Non-pigmented ciliary epithelial cell (primary cell): ENCODE results near the gene SMYD3.
"Not testable (repeated sequence)": the region's sequence is repeated elsewhere in the genome, so short reads cannot be mapped to it uniquely, and the experiment has no call there.

Experiments
- DNase-seq: peaks from one replicate; pipeline ENCODE4 v3.0.0-alpha.2; 2010; ENCODE audit warnings: low read depth

The SMYD3 gene

GRCh38 chr1:246351721-246352120 is 155.4 kb downstream of the SMYD3 start:
- no peak for DNase-seq

- DNase-seq, result no peak
Observed at GRCh38 chr1:246350745-246351144, 156.3 kb downstream of the SMYD3 start.

DNA sequence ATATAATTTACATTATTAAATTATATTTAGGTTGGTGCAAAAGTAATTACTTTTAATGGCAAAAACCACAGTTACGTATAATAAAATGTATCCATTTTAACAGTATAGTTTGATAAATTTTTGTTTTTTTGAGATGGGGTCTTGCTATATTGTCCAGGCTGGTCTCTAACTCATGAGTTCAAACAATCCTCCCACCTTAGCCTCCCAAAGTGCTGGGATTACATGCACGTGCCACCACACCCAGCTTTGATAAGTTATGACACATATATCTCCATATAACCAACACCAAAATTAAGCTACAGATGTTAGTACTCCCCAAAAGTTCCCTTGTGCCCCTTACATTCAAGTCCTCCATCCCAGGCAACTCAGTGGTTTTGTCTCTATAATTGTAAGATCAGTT is 163.1 kb downstream of the SMYD3 start:
- no peak for DNase-seq

DNA sequence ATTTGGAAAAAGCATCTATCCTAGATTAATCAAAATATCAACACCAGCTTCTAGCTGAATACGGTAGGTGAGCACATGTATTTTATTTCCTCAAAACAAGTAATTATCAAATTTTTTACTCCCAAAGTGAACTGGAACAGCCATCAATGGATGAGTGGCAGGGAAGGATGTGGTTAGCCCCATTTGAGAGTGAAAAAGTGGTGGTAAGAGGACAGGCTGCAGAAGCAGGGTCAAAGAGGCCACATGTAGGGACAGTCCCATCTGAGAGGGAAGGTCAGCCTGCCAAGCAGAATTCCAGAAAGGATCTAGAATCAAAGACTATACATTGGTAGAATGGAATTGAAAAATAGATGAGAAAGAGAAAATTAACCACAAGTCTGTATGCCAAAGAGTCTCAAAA is 163.8 kb downstream of the SMYD3 start:
- no peak for DNase-seq

GRCh38 chr1:246338546-246338945 is 168.5 kb downstream of the SMYD3 start:
- no peak for DNase-seq

GRCh38 chr1:246338098-246338497 is 169.0 kb downstream of the SMYD3 start:
- no peak for DNase-seq

DNA sequence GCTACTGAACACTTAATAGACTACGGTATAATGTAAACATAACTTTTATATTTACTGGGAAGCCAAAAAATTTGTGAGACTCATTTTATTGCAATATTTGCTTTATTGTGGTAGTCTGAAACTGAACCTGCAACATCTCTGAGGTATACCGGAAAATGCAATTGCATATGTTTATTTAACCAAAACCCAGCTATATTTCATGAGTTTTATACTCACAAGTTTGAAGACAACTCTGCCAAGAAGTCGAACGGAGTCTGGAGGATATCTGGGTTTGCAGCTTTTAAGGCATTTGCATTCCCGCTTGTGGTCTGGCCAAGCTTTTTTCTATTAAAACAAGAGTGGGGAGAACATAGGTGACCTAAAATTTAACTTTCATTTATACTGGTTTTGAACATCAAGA is 171.9 kb downstream of the SMYD3 start:
- DNase-seq, result no peak

DNA sequence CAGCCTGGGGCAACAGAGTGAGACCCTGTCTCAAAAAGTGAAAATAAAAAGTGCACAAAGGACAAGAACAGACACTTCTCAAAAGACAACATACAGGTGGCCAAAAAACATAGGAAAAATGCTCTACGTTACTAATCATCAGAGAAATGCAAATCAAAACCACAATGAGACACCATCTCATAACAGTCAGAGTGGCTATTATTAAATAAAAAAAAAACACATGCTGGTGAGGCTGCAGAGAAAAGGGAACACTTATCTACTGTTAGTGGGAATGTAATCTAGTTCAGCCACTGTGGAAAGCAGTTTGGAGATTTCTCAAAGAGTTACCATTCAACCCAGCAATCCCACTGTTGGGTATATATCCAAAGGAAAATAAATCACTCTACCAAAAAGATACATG is 173.2 kb downstream of the SMYD3 start:
- DNase-seq, result no peak

DNA sequence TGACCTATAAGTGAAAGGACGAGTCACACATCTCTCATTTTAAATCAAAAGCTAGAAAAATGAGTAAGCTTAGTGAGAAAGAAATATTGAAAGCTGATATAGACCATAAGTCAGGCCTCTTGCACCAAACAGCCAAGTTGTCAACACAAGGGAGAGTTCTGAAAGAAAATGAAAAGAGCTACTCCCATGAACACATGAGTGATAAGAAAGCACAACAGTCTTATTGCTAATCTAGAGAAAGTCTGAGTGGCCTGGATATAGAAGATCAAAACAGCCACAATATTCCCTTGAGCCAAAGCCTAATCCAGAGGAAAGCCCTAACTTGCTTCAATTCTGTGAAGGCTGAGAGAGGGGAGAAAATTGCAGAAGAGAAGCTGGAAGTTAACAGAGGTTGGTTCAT is 175.0 kb downstream of the SMYD3 start:
- no peak for DNase-seq

GRCh38 chr1:246329900-246330299 is 177.2 kb downstream of the SMYD3 start:
- no peak for DNase-seq

DNA sequence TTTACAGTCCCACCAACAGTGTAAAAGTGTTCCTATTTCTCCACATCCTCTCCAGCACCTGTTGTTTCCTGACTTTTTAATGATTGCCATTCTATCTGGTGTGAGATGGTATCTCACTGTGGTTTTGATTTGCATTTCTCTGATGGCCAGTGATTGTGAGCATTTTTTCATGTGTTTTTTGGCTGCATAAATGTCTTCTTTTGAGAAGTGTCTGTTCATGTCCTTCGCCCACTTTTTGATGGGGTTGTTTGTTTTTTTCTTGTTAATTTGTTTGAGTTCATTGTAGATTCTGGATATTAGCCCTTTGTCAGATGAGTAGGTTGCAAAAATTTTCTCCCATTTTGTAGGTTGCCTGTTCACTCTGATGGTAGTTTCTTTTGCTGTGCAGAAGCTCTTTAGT is 177.8 kb downstream of the SMYD3 start:
- DNase-seq, result not testable (repeated sequence)

DNA sequence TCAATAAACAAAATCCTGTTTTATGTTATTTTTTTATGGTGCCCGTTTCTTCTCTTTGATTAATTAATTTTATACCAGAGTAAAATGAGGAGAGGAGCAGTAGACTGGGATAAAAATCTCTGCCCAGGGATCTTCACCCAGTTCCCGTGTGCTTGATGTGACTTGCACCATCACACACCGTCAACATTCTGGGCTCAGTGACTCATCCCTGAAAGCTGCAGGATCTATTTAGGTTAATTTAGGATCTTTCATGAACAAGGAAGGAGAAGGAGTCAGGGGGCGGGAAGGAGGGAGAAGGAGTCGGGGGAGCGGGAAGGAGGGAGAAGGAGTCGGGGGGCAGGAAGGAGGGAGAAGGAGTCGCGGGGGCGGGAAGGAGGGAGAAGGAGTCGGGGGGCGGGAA is 182.4 kb downstream of the SMYD3 start:
- DNase-seq, result no peak

- not testable (repeated sequence) for DNase-seq
Observed at GRCh38 chr1:246324033-246324432, 183.0 kb downstream of the SMYD3 start.

DNA sequence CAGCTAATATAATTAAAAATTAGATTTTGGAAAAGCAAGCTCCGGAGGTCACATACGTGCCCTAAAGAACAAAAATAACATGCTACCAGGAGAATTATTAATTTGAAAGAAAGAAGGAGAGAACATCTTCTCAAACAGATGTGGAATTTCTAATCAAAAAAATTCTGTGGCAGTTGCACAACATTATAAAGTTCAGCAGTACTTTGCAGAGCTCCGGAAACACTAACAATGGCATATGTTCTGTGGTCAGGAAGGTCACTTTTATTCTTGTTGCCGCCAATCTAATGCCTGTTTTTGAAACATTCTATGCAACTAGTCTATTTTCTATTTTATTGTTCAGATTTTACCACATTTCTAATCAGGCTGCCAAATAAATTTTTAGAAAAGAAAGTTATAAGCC is 186.8 kb downstream of the SMYD3 start:
- DNase-seq, result no peak

- DNase-seq, result no peak
Observed at GRCh38 chr1:246319083-246319714, 187.9 kb downstream of the SMYD3 start.

- no peak for DNase-seq
Observed at GRCh38 chr1:246318622-246319021, 188.5 kb downstream of the SMYD3 start.

- no peak for DNase-seq
Observed at GRCh38 chr1:246318036-246318359, 189.1 kb downstream of the SMYD3 start.

DNA sequence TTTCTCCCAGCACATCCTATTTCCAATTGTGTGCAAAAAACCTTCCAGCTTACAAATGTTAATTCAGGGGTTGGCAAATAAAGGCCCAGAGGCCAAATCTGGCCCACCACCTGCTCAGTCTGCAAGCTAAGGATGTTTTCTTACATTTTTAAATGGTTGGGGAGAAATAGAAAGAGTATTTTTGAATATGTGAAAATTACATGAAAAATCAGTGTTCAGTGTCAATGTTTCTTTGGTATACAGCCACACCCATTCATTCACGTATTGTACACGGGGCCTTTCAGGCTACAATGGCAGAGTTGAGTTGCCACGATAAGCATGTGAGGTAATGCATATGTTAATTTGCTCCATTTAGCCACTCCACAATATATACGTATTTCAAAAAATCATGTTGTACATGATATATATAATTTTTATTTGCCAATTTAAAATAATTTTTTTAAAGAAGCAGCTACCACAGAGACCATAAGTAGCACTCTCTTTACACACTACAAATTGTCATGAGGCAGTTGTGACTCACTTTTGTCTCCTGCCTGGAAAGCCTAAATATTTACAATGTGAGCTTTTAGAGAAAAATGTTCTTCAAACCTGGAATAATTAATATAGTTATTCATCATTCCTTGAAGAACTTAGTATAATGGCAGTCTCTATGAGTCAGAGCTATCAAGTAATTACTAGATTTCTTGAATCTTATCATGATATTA is 189.6 kb downstream of the SMYD3 start:
- DNase-seq, result no peak

DNA sequence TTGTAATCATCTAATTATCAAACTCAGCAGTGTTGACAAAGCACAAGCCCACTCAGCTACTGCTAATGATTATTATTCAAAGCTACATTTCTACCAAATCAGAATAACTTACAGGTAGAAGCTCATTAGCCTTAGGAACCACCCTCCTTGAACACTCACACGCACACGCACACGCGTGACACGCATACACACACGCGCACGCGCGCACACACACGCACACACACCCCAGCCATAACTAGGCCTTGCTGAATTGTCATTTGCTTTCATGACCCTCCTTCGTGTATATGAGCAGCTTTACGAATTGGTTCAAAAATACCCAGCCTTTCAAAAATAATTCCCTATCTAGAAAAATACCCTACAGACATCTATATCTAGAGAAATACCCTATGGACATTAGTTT is 195.6 kb downstream of the SMYD3 start:
- DNase-seq, result no peak

DNA sequence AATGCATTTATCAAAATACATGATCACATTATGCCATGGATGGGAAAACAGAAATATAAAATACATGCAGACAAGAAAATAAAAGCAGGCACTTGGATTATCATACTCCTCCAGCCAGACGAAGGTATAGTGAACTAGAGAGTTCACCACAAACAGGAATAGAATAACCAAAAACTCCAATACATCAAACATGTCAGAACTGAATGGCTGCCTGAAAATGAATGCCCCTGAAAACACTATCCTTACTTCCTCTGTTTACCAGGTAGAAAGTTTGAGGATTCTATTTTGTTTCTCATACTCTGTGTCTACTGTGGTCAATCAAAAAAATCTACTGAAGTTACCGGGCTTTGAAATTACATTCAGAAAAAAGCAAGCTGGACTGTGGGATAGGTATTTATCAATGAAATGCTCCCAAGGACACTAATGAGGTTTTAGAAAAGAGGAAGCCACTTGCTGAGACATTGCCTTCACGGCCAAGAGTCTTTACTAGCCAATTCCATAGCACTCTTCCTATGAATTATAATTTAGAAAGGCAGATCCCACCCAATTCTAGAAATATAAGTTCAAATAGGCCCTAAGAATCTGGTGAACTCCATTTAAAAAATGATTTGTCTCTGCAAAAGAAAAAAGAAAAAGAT is 197.7 kb downstream of the SMYD3 start:
- DNase-seq, result no peak

DNA sequence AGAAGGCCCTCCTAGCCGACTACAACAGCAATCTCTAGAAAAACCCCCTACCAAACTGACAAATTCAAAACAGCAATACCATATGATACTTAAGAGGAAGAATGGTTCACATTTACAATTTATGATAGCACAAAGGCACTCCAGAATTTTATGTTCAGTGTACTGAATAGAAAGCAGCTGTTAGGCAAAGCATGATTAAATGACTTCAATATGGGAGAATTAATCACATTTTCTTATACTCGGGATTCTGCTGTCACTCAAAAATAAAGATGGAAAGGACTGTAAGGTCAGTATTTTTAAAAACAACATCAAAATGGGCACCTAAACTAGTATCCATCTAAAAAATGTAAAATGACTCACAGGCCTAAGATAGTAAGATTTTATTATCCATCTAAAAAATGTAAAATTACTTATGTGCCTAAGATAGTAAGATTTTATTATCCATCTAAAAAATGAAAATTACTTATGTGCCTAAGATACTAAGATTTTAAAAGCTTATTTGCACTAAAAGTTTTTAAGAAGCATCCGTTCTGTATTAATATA is 198.5 kb downstream of the SMYD3 start:
- no peak for DNase-seq

DNA sequence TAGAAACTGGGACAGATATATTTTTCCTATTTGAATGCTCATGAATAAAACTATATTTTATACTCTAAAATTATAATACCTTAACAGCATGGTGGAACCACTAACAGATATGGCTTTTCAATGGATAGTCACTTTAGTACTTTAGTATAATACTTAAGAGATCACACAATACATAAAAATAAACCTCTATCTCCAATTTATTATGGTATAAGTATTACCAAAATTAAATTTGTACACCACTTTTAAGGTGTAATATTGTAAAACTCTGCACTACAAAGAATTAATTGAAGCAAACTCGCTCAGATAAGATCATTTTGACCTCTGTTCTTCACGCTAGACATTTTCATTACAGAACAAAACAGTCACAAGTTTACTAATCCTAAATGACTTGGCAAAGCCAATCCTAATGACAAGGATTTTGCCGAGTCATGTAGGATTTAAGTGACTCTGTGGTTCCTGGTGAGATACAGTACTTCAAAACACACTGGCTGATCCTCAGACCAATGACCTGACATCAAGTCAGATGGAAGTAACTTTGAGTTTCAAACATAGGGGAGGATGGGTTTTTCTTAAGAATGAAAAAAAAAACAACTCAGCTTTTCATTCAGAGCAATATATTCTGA is 200.6 kb downstream of the SMYD3 start:
- DNase-seq, result no peak
